Suprapubic skin (tissue), 4 donors: ENCODE data around the gene RNF212. TPM values are rescaled to one million over a fixed set of nuclear protein-coding genes. Genes with fewer than 3 reads are reported as not detected.

Experiments
- DNase-seq, 2 donors: peaks; one replicate each; pipeline ENCODE4 v3.0.0-alpha.2; 2019; ENCODE audit warnings: low spot score in 2 of 2
- H3K27ac ChIP-seq: fragments of 200-600 bp; sonication (generic); one replicate; pipeline ENCODE4 v1.5.1; 2019
- H3K27me3 ChIP-seq: fragments of 200-600 bp; sonication (generic); one replicate; pipeline ENCODE4 v1.5.1; 2019
- H3K36me3 ChIP-seq: fragments of 200-600 bp; sonication (generic); one replicate; pipeline ENCODE4 v1.5.1; 2019
- H3K4me1 ChIP-seq: fragments of 200-600 bp; sonication (generic); one replicate; pipeline ENCODE4 v1.5.1; 2019
- H3K4me3 ChIP-seq: fragments of 200-600 bp; sonication (generic); one replicate; pipeline ENCODE4 v1.5.1; 2019; ENCODE audit warnings: mild to moderate bottlenecking
- H3K9me3 ChIP-seq: fragments of 200-600 bp; sonication (generic); one replicate; pipeline ENCODE4 v1.5.1; 2019
- CTCF ChIP-seq, 2 donors: fragments of 200-600 bp in 1 of 2; fragments of 450-650 bp in 1 of 2; sonication (generic) in 1 of 2; IDR thresholded peaks; one replicate each; pipeline ENCODE4 v1.5.1; 2016 to 2019; ENCODE audit warnings: antibody characterized with exemption in 2 of 2, mild to moderate bottlenecking in 1 of 2, moderate library complexity in 1 of 2
- EP300 ChIP-seq: sonication (generic); formaldehyde crosslinking; IDR thresholded peaks from one replicate; pipeline ENCODE4 v1.6.1; 2017; ENCODE audit warnings: antibody characterized with exemption
- POLR2A ChIP-seq, 2 donors: fragments of 450-650 bp; IDR thresholded peaks; one replicate each; pipeline ENCODE4 v1.6.1; 2017; ENCODE audit warnings: antibody characterized with exemption in 2 of 2, mild to moderate bottlenecking in 2 of 2, moderate library complexity in 2 of 2
- POLR2AphosphoS5 ChIP-seq, 3 donors: sonication (generic); formaldehyde crosslinking; IDR thresholded peaks; one replicate each; pipeline ENCODE4 v1.6.1; 2017; ENCODE audit warnings: antibody characterized with exemption in 3 of 3
- WGBS: methylation state at CpG from one replicate; pipeline ENCODE4 v1.1.5; 2018; 5-methylcytosine and 5-hydroxymethylcytosine counted together
- total RNA-seq, 4 donors: library from RNA; depleted of rRNA; stranded (reverse); fragments of >200 nt; gene quantifications; one replicate each; pipeline ENCODE4 v1.1.0, GENCODE V29; 2016

Gene RNF212
- total RNA-seq, 4 donors from 2014 or later, result 2.4 to 16.5 (median 4.4) TPM

DNA sequence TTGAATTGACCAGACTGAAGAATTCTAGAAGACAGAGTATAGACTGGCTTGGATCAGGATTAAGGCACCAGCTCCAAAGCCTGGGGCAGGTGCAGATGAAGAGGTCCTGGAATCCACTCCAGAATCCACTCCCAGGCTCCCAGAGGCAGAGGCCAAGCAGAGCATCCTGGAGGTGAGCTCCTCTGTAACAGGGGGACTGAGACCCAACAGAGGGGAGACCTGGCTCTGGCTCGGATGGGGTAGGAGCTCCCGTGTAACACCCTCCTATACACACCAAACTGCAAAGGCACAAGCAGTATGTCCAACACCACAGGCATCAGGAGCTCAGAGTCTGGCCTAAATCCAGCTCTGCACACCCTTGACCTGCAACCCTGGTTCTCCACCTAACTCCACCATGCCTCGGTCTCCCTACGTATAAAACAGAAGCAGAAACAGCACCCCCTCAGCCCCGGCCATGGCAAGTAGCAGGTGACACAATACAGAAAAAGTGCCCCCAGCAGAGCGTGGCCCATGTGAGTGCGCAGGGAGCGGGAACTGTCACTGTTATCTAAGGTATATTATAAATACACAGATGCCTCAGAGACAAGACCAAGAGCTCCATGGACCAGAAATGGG is 14.9 kb downstream of the RNF212 start:
- no peak overlapping the region for H3K4me3 ChIP-seq
- peak in 1 of 2 donors; percentile 41 for DNase-seq
- H3K27me3 ChIP-seq, result peaks cover 4% of the 10 kb centered on the region
- H3K27ac ChIP-seq, result no peak overlapping the region
- no peaks in the 10 kb centered on the region for H3K36me3 ChIP-seq
- TF ChIP-seq EP300 (no peak), POLR2AphosphoS5 (IDR thresholded peaks at IDR 0.05) (no peak), CTCF (IDR thresholded peaks at IDR 0.05) (no peak), POLR2A (IDR thresholded peaks at IDR 0.05) (no peak)
- no peaks in the 10 kb centered on the region for H3K9me3 ChIP-seq
- 96% methylated on average over 6 of the region's 8 CpGs for WGBS
- no peaks in the 10 kb centered on the region for H3K4me1 ChIP-seq

GRCh38 chr4:1097553-1097952 is 15.8 kb downstream of the RNF212 start:
- no peak overlapping the region for H3K27ac ChIP-seq
- H3K27me3 ChIP-seq, result peaks cover 4% of the 10 kb centered on the region
- H3K9me3 ChIP-seq, result no peaks in the 10 kb centered on the region
- 93% methylated on average over 9 of the region's 9 CpGs for whole genome bisulfite sequencing
- no peak overlapping the region for H3K4me3 ChIP-seq
- DNase-seq, result peak in 1 of 2 donors; percentile 38
- no peaks in the 10 kb centered on the region for H3K36me3 ChIP-seq
- TF ChIP-seq POLR2A (IDR thresholded peaks at IDR 0.05) (no peak), EP300 (no peak), CTCF (IDR thresholded peaks at IDR 0.05) (no peak), POLR2AphosphoS5 (IDR thresholded peaks at IDR 0.05) (no peak)
- no peaks in the 10 kb centered on the region for H3K4me1 ChIP-seq

- Histone ChIP-seq H3K27me3 (peaks cover 4% of the 10 kb centered on the region), H3K4me1 (no peaks in the 10 kb centered on the region), H3K36me3 (no peaks in the 10 kb centered on the region), H3K9me3 (no peaks in the 10 kb centered on the region), H3K27ac (no peak overlapping the region), H3K4me3 (no peak overlapping the region)
- peak in 1 of 2 donors; percentile 11 for DNase-seq
- TF ChIP-seq EP300, result no peak
- no peak for TF ChIP-seq CTCF (IDR thresholded peaks at IDR 0.05)
- no peak for TF ChIP-seq POLR2A (IDR thresholded peaks at IDR 0.05)
- TF ChIP-seq POLR2AphosphoS5 (IDR thresholded peaks at IDR 0.05), result no peak
- WGBS, result 100% methylated on average over 2 of the region's 5 CpGs
These were observed 16.5 kb downstream of the RNF212 start for GRCh38 chr4:1096841-1097240.

GRCh38 chr4:1094336-1094690 is 19.1 kb downstream of the RNF212 start:
- TF ChIP-seq POLR2AphosphoS5 (IDR thresholded peaks at IDR 0.05) (no peak), POLR2A (IDR thresholded peaks at IDR 0.05) (no peak), EP300 (no peak), CTCF (IDR thresholded peaks at IDR 0.05) (no peak)
- H3K9me3 ChIP-seq, result no peaks in the 10 kb centered on the region
- no peaks in the 10 kb centered on the region for H3K36me3 ChIP-seq
- H3K27me3 ChIP-seq, result peaks cover 4% of the 10 kb centered on the region
- no peaks in the 10 kb centered on the region for H3K4me1 ChIP-seq
- no peak overlapping the region for H3K4me3 ChIP-seq
- H3K27ac ChIP-seq, result no peak overlapping the region
- no peak for DNase-seq
- 77% methylated on average over 6 of the region's 6 CpGs for WGBS

DNA sequence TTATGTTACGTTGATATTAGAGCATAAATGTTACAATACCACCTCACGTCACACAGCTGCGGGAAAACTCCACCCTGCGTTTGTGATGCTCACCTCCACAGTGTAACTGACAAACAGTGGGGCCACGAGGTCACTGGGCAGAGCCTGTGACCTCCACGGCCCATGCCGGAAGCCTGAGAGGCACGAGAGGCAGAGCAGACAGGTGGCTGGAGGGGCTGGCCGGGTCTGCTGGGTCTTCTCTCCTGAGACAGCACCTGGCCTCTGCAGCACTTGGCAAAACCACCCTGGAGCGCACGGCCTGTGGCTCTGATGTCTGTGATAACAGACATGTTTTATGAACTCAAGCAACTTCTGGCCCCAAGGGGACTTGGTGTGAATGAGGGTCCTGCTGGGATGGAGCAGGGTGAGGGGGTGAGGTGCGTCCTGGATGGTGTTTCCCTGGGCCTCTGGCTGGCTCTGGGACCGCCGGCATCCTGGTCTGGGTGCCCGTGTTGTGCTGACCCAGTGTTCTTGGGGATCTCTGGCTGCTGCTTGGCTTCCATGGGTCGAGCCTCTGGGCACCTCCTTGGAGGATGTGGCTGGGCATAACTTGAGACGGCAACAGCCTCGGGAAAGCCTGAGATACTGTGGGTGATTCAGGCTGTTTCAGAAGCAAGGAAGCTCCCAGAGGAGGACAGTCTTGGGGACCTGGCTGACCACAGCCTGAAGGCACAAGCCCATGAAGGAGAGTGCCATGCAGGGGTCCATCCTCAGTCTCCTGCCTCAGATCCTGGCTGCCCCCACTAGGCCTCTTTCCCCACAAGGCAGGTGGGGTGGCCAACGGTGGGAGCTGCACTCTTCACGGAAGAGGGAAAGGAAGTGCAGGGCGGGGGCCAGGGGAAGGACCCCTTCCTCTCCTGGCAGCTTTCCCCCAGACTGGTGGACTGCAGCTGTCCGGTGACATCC is 19.7 kb downstream of the RNF212 start:
- Histone ChIP-seq H3K9me3 (no peaks in the 10 kb centered on the region), H3K27me3 (peaks cover 4% of the 10 kb centered on the region), H3K27ac (no peak overlapping the region), H3K4me1 (no peaks in the 10 kb centered on the region), H3K36me3 (no peaks in the 10 kb centered on the region), H3K4me3 (no peak overlapping the region)
- 86% methylated on average over 13 of the region's 22 CpGs for WGBS
- peak; percentile 38 to 55 for DNase-seq
- TF ChIP-seq POLR2A (IDR thresholded peaks at IDR 0.05), result no peak
- no peak for TF ChIP-seq CTCF (IDR thresholded peaks at IDR 0.05)
- TF ChIP-seq POLR2AphosphoS5 (IDR thresholded peaks at IDR 0.05), result no peak
- TF ChIP-seq EP300, result no peak
